Fibroblast of lung (primary cell): Measurements from ENCODE around the gene SPDYE3.

Source experiments
- CTCF ChIP-seq, 2 donors: IDR thresholded peaks in 1 of 2; conservative IDR thresholded peaks in 1 of 2; 1 replicate in 1 of 2; 2 replicates in 1 of 2; pipeline ENCODE4 v1.5.1; 2011 to 2012; ENCODE audit warnings: low read length in 2 of 2, control low read depth in 1 of 2, inconsistent platforms in 1 of 2, low read depth in 1 of 2, mild to moderate bottlenecking in 1 of 2
- EZH2 ChIP-seq: IDR thresholded peaks from 2 replicates; pipeline ENCODE4 v1.5.1; 2012; ENCODE audit warnings: low read length, control low read depth, mild to moderate bottlenecking; ENCODE audit errors: missing control alignments

DNA sequence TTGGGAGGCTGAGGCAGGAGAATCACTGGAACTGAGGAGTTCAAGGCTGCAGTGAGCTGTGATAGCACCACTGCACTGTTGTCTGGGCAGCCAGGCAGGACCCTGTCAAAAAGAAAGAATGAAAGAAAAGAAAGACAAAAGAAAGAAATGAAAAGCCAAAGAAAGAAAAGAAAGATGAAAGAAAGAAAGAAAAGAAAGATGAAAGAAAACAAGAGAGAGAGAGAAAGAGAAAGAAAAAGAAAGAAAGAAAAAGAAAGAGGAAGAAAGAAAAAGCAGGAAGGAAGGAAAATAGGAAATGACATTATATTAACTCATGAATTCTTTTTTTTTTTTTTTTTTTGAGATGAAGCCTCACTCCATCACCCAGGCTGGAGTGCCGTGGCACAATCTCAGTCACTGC lies 32.4 kb upstream of the SPDYE3 start:
- no peak for TF ChIP-seq EZH2
- TF ChIP-seq CTCF (conservative IDR thresholded peaks at IDR 0.05 in 1 of 2, IDR thresholded peaks at IDR 0.05 in 1 of 2; ENCODE audit: low read depth in 1 of 2, low read length in 2 of 2), result no peak
